H9 (cell line): Measurements from ENCODE around the gene CRK. TPM values are rescaled to one million over a fixed set of nuclear protein-coding genes. Genes with fewer than 3 reads are reported as not detected.
A peak's percentile ranks its signal among the peaks of the same experiment; 100 is the strongest.

ENCODE experiments used
- DNase-seq: peaks from one replicate; pipeline ENCODE4 v3.0.0-alpha.2; 2017
- H2AFZ ChIP-seq: one replicate; pipeline ENCODE4 v1.6.1; 2013; ENCODE audit warnings: mild to moderate bottlenecking, low read length, control low read depth, moderate library complexity
- H2AK5ac ChIP-seq: 2 replicates; pipeline ENCODE4 v1.6.1; 2013; ENCODE audit warnings: low read length, control low read depth, mixed read lengths; ENCODE audit not compliant: insufficient read length
- H2BK120ac ChIP-seq: one replicate; pipeline ENCODE4 v1.6.1; 2013; ENCODE audit warnings: low read depth, mild to moderate bottlenecking, low read length, control low read depth, inconsistent platforms; ENCODE audit not compliant: poor library complexity, severe bottlenecking
- H2BK12ac ChIP-seq: 2 replicates; pipeline ENCODE4 v1.6.1; 2013; ENCODE audit warnings: low read length, control low read depth, mixed read lengths, low read depth; ENCODE audit not compliant: insufficient read length
- H2BK15ac ChIP-seq: 2 replicates; pipeline ENCODE4 v1.6.1; 2013; ENCODE audit warnings: low read depth, low read length, control low read depth
- H2BK20ac ChIP-seq: one replicate; pipeline ENCODE4 v1.6.1; 2013; ENCODE audit warnings: low read depth, mild to moderate bottlenecking, low read length, control low read depth, inconsistent platforms; ENCODE audit not compliant: poor library complexity, severe bottlenecking
- H2BK5ac ChIP-seq: 2 replicates; pipeline ENCODE4 v1.6.1; 2013; ENCODE audit warnings: low read length, control low read depth, mixed read lengths; ENCODE audit not compliant: insufficient read length
- H3K14ac ChIP-seq: 2 replicates; pipeline ENCODE4 v1.6.1; 2013; ENCODE audit warnings: low read length, control low read depth; ENCODE audit not compliant: insufficient read depth
- H3K18ac ChIP-seq: 2 replicates; pipeline ENCODE4 v1.6.1; 2013; ENCODE audit warnings: low read depth, mild to moderate bottlenecking, mixed read lengths, low read length, control low read depth; ENCODE audit not compliant: insufficient read length
- H3K23ac ChIP-seq: 2 replicates; pipeline ENCODE4 v1.6.1; 2013; ENCODE audit warnings: low read length, control low read depth, mixed read lengths, low read depth; ENCODE audit not compliant: insufficient read length
- H3K23me2 ChIP-seq: 2 replicates; pipeline ENCODE4 v1.6.1; 2013; ENCODE audit warnings: low read depth, mild to moderate bottlenecking, mixed read lengths, low read length, control low read depth; ENCODE audit not compliant: insufficient read length, poor library complexity, severe bottlenecking
- H3K27ac ChIP-seq: 2 replicates; pipeline ENCODE4 v1.5.1; 2013; ENCODE audit warnings: low read length, control low read depth, mixed read lengths, low read depth; ENCODE audit not compliant: insufficient read length
- H3K27me3 ChIP-seq: 2 replicates; pipeline ENCODE4 v1.6.1; 2013; ENCODE audit warnings: low read length, control low read depth, inconsistent platforms; ENCODE audit not compliant: insufficient read depth
- H3K4ac ChIP-seq: 2 replicates; pipeline ENCODE4 v1.6.1; 2013; ENCODE audit warnings: low read depth, mild to moderate bottlenecking, control low read depth, inconsistent platforms, low read length, moderate library complexity
- H3K4me1 ChIP-seq: 2 replicates; pipeline ENCODE4 v1.6.1; 2013; ENCODE audit warnings: low read length, control low read depth, inconsistent platforms; ENCODE audit not compliant: insufficient read depth
- H3K4me2 ChIP-seq: 2 replicates; pipeline ENCODE4 v1.6.1; 2013; ENCODE audit warnings: low read length, control low read depth, mixed read lengths; ENCODE audit not compliant: insufficient read length, insufficient read depth
- H3K56ac ChIP-seq: 2 replicates; pipeline ENCODE4 v1.6.1; 2013; ENCODE audit warnings: low read depth, mild to moderate bottlenecking, mixed read lengths, low read length, control low read depth; ENCODE audit not compliant: insufficient read length
- H3K79me1 ChIP-seq: 2 replicates; pipeline ENCODE4 v1.6.1; 2013; ENCODE audit warnings: low read depth, mild to moderate bottlenecking, moderate library complexity, low read length, control low read depth, inconsistent platforms; ENCODE audit not compliant: insufficient read depth, poor library complexity, severe bottlenecking
- H3K79me2 ChIP-seq: 2 replicates; pipeline ENCODE4 v1.6.1; 2013; ENCODE audit warnings: low read length, control low read depth, inconsistent platforms; ENCODE audit not compliant: insufficient read depth
- H3K9ac ChIP-seq: 2 replicates; pipeline ENCODE4 v1.6.1; 2013; ENCODE audit warnings: low read length, control low read depth, mixed read lengths; ENCODE audit not compliant: insufficient read length; ENCODE audit errors: extremely low read depth
- H3K9me3 ChIP-seq: one replicate; pipeline ENCODE4 v1.6.1; 2013; ENCODE audit warnings: low read depth, low read length, inconsistent platforms; ENCODE audit not compliant: control insufficient read depth
- H3T11ph ChIP-seq: one replicate; pipeline ENCODE4 v1.6.1; 2013; ENCODE audit warnings: mild to moderate bottlenecking, low read length, control low read depth, inconsistent platforms
- H4K20me1 ChIP-seq: one replicate; pipeline ENCODE4 v1.6.1; 2013; ENCODE audit not compliant: control insufficient read depth, insufficient read length, insufficient read depth
- H4K5ac ChIP-seq: 2 replicates; pipeline ENCODE4 v1.6.1; 2013; ENCODE audit warnings: low read depth, mild to moderate bottlenecking, mixed read lengths, low read length, control low read depth; ENCODE audit not compliant: insufficient read length
- H4K8ac ChIP-seq: replicated peaks from 2 replicates; pipeline ENCODE4 v1.6.1; 2013; ENCODE audit warnings: low read length, control low read depth, mixed read lengths, low read depth; ENCODE audit not compliant: insufficient read length
- H4K91ac ChIP-seq: 2 replicates; pipeline ENCODE4 v1.6.1; 2013; ENCODE audit warnings: low read depth, mild to moderate bottlenecking, moderate library complexity, mixed read lengths, low read length, control low read depth; ENCODE audit not compliant: insufficient read length
- H3K27ac Mint-ChIP-seq, 3 experiments: 2 replicates in 2 of 3; 3 replicates in 1 of 3; pipeline ENCODE4 v1.8.0; 2020 to 2021; ENCODE audit warnings: mixed read lengths in 3 of 3, mild to moderate bottlenecking in 1 of 3, moderate library complexity in 1 of 3
- H3K27me3 Mint-ChIP-seq: 2 replicates; pipeline ENCODE4 v1.8.0; 2021; ENCODE audit warnings: low read depth, mild to moderate bottlenecking, moderate library complexity, mixed read lengths
- H3K36me3 Mint-ChIP-seq, 3 experiments: 2 replicates in 2 of 3; 3 replicates in 1 of 3; pipeline ENCODE4 v1.8.0; 2020 to 2021; ENCODE audit warnings: low read depth in 3 of 3, mixed read lengths in 3 of 3; ENCODE audit not compliant: insufficient read depth in 1 of 3
- H3K4me1 Mint-ChIP-seq, 2 experiments: 2 replicates each; pipeline ENCODE4 v1.8.0; 2020; ENCODE audit warnings: mixed read lengths in 2 of 2
- H3K4me3 Mint-ChIP-seq, 2 experiments: 2 replicates in 1 of 2; 3 replicates in 1 of 2; pipeline ENCODE4 v1.8.0; 2020 to 2021; ENCODE audit warnings: mild to moderate bottlenecking in 2 of 2, mixed read lengths in 2 of 2, moderate library complexity in 1 of 2
- H3K9me3 Mint-ChIP-seq, 2 experiments: 2 replicates in 1 of 2; 3 replicates in 1 of 2; pipeline ENCODE4 v1.8.0; 2020; ENCODE audit warnings: mild to moderate bottlenecking in 2 of 2, mixed read lengths in 2 of 2, moderate library complexity in 1 of 2
- CTCF ChIP-seq: fragments of 200-600 bp; sonication (generic); conservative IDR thresholded peaks from 3 replicates; pipeline ENCODE4 v1.8.0; 2021; ENCODE audit warnings: antibody characterized with exemption, mild to moderate bottlenecking
- WGBS: extraction: QIAGEN DNeasy Blood & Tissue Kit; methylation state at CpG from one replicate; pipeline ENCODE4 v1.1.7; 2013; ENCODE audit warnings: missing lambda C conversion rate, low lambda C conversion rate, mixed read lengths; ENCODE audit not compliant: insufficient read length; ENCODE audit errors: extremely low coverage; 5-methylcytosine and 5-hydroxymethylcytosine counted together
- total RNA-seq: library from RNA; stranded (reverse); gene quantifications from 2 replicates; pipeline ENCODE4 v1.2.1, GENCODE V29; 2021

Gene CRK
- total RNA-seq, 1 experiment from 2014 or later: 58.9 TPM

GRCh38 chr17:1491443-1492248 lies 35.6 kb upstream of the CRK start:
- no peak overlapping the region for H4K5ac ChIP-seq
- H4K91ac ChIP-seq: no peak overlapping the region
- no peak for DNase-seq
- no peaks in the 10 kb centered on the region for H3K79me2 ChIP-seq
- no peak overlapping the region for H3K18ac ChIP-seq
- no peaks in the 10 kb centered on the region for H4K20me1 ChIP-seq
- Mint-ChIP-seq H3K27me3 (peaks cover 2% of the 10 kb centered on the region; the same call in 1 of the 2 replicates), H3K4me1 (peaks cover 21 to 30% of the 10 kb centered on the region in 2 experiments), H3K4me3 (peak overlapping the region; percentile 88 to 91), H3K36me3 (peaks cover 0 to 12% (median 3%) of the 10 kb centered on the region in 3 experiments; a peak in 3 of 7 replicates), H3K9me3 (peaks cover 0 to 3% of the 10 kb centered on the region in 2 experiments; a peak in 1 of 5 replicates), H3K27ac (peak overlapping the region in 1 of 3 experiments; percentile 57; a peak in 2 of 7 replicates)
- H3K27me3 ChIP-seq: no peaks in the 10 kb centered on the region
- no peak overlapping the region for H2AK5ac ChIP-seq
- no peak overlapping the region for H2BK12ac ChIP-seq
- H3T11ph ChIP-seq: no peak overlapping the region
- no peak overlapping the region for H3K27ac ChIP-seq
- H3K79me1 ChIP-seq: no peaks in the 10 kb centered on the region
- no peak for TF ChIP-seq CTCF
- H3K14ac ChIP-seq: no peak overlapping the region; the same call in 1 of the 2 replicates
- peak overlapping the region; percentile 86 for H3K4me2 ChIP-seq
- no peak overlapping the region for H2BK120ac ChIP-seq
- H3K4ac ChIP-seq: no peak overlapping the region
- H2BK20ac ChIP-seq: no peak overlapping the region
- peaks cover 22% of the 10 kb centered on the region for H3K23me2 ChIP-seq
- peak overlapping the region; percentile 27 for H3K9ac ChIP-seq
- H2AFZ ChIP-seq: no peak overlapping the region
- H2BK5ac ChIP-seq: no peak overlapping the region
- no peak overlapping the region for H4K8ac ChIP-seq
- H3K4me1 ChIP-seq: no peaks in the 10 kb centered on the region
- H3K9me3 ChIP-seq: no peaks in the 10 kb centered on the region
- H3K56ac ChIP-seq: no peak overlapping the region
- no peak overlapping the region for H2BK15ac ChIP-seq
- H3K23ac ChIP-seq: no peak overlapping the region
- no CpG with 5 or more reads among the region's 94 CpGs for WGBS
